Measurements from ENCODE around the gene DCANP1.

DCANP1 gene

GRCh38 chr5:135441350-135441831 is 5.8 kb downstream of the DCANP1 start:
- no peak for DNase-seq (ENCODE audit: low read depth)

- no peak for DNase-seq (ENCODE audit: low read depth)
These were observed 6.2 kb downstream of the DCANP1 start for GRCh38 chr5:135440916-135441315.

- DNase-seq (ENCODE audit: low read depth) = no peak
These were observed 7.6 kb downstream of the DCANP1 start for GRCh38 chr5:135439231-135440205.

DNA sequence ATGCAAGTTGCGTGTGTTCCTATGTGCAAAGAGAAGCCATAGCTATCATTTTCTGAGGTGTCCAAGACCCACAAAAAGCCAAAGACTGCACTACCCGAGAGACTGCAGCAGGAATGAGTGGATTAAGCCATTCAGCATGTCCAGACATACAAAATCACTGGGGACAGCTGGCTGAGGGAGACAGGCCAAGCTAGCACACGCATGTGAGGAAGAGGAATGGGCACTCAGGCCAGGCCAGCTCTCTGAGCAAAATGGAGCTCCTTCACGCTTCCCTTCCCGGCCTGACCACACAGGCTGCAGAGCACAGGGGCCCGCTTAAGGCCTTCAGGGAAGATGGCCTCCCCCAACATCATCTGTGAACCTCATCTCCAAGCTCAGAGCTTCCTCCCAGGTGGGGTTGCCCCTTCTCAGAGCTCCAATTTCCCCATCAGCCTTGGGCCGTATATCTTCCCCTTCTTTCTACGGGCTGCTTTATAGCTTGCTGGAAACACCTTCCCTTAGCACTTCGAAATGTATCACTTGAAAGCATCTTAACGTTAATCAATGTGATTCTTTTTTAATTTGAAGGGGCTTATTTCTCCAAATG is 8.4 kb downstream of the DCANP1 start:
- DNase-seq (ENCODE audit: low read depth) = no peak

DNA sequence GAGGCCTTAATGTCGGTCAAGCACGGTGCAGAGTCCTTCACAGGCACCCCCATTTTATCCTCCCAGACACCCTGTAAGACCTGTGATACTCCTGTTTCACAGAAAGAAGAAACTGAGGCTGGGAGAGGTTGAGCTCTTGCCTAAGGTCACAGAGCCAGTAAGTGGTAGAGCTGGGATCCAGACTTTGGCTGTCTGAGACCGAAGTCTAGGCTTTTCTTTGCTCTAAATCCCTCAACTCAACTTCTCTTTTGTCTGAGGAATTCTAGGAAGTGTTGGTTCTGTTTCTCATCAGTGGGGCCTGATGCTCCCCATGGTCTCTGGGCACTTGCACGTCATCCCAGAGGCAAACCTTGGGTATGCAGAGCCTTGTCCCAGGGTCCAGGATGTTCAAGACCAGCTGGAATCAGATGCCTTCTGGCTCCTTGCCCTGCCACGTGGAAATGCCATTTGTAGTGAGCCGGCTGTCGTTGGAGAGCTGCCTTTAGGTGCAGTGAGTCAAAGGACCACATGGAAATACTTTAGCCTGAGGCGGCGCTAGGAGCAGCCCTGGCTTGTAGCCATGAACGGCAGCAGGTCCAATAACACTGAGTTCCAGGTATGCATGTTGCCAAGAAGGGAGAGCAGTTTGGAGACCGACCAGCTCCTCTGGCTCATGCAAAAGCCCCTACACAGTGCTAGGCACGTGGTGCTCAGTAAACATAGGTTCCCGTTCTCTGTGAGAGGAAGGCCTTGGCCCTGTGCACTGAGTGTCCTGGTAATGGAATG is 9.2 kb downstream of the DCANP1 start:
- peak; percentile 95 for DNase-seq (ENCODE audit: low read depth)

GRCh38 chr5:135437422-135437795 is 9.7 kb downstream of the DCANP1 start:
- DNase-seq (ENCODE audit: low read depth) = no peak

GRCh38 chr5:135436951-135437418 is 10.2 kb downstream of the DCANP1 start:
- DNase-seq (ENCODE audit: low read depth) = no peak

DNA sequence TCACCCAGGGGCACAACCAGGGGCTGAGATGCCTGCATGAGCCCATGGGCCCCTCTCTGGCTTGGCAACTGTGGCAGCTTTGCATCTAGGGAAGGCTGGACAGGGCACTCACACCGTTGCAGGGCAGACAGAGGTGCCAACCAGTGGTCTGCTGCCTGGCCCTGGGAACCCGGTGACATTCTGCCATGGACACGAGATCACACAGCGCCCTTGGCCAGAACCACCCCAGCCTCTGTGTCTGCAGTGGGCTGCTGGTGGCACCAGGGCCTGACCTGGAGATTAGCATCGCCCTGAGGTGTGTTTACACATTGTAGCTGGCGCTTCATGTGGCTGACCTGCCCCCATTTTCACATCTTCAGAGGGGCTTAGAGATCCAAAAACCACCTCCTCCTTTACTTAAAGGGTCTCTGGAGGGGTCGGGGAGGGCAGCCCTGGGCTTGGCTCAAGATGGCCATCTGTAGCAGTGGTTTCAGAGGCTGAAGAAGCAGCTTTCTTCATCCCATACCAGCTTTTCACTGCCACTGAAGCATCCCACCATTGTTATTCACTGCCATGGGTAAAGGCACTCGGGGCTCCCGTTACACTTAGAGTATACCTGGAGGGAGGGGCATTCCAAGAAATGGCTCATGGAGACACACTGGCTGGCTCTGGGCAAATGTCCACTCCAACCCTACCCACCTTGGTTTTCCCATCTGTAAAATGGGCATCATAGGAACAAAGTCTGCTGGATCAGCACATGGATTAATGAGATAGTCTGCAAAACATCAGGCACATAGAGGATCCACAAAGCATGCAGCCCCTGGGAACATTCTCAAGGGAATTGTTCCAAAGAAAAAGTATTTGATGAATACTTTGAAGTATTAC is 11.4 kb downstream of the DCANP1 start:
- DNase-seq (ENCODE audit: low read depth) = no peak

DNA sequence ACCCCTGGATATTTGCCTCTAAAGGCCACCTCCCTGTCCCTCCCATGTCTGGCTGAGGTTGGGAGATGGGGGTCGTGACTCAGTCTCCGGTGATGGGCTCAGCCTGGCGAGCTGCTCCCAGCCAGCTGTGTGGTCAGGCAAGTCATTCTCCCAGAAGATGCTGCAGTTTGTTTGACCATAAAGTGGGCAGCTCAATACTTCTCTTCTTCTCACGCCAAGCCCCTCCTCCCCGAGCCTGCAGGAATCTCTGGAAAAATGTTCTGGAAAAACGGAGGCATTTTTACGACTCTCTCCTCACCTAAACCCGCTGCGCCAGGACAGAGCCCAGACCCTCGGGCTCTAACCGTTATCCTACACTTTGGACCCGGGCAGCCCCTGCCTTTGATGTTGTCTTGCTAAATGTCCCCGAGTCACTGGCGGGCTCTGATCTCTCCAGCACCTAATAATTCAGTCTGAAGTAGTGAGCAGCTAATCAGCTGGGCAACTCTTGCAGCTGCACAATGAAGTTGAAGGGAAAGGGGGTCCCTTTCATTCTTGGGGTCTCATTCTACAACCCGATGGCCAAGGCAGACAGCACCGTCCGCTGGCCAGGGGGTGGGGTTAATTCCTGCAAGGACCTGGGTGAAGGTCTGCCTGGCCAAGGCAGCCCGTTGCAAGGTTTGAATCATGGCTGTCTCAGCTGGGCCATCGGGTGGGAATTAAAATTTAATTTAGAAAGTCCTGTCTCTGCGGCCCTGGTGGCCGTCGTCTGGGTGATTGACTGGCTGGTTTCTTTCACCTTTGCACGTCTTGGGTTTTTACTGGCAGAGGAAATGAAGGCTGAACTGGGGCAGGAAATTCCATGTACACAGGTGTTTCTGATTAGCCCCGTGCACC is 12.3 kb downstream of the DCANP1 start:
- no peak for DNase-seq (ENCODE audit: low read depth)

GRCh38 chr5:135433681-135434426 is 13.3 kb downstream of the DCANP1 start:
- DNase-seq (ENCODE audit: low read depth) = peak; percentile 33

DNA sequence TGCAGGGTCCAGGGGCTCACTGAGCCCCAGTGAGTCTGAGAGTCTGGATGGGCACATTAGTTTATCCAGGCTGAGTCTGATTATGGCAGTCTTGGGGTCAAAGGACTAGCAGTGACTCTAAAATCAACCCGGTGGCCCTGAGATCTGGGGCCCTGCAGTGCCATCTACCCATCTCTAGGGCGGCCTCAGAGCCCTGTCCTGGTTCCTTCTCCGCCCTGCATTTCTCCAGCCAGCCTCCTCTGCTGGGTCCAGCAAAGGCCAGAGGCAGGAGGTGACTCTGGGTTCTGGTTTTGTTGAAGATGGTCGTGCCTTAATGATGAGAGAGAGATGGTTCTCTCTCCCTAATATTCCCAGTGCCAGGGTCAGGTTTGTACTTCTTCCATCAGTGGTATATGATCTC is 15.0 kb downstream of the DCANP1 start:
- no peak for DNase-seq (ENCODE audit: low read depth)

DNA sequence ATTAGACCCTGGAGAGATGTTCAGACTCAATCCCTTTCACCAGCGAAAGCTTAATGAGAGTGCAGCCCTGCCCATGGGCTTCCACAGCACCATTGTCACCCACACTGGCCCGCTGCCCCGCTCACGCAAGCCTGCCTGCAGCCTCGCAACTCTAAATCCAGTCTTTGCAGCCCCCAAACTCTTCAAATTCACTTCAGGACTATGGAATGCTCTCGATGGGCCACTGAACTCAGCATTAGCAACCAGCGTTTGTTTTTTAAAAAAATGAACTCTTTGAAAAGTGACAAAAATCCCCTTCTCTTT is 17.1 kb downstream of the DCANP1 start:
- no peak for DNase-seq (ENCODE audit: low read depth)

- peak; percentile 14 for DNase-seq (ENCODE audit: low read depth)
These were observed 17.6 kb downstream of the DCANP1 start for GRCh38 chr5:135429301-135430134.

GRCh38 chr5:135428586-135428985 is 18.6 kb downstream of the DCANP1 start:
- no peak for DNase-seq (ENCODE audit: low read depth)

GRCh38 chr5:135426102-135427082 is 20.8 kb downstream of the DCANP1 start:
- peak; percentile 65 for DNase-seq (ENCODE audit: low read depth)

- no peak for DNase-seq (ENCODE audit: low read depth)
These were observed 21.5 kb downstream of the DCANP1 start for GRCh38 chr5:135425641-135426040.

GRCh38 chr5:135423846-135424168 is 23.3 kb downstream of the DCANP1 start:
- DNase-seq (ENCODE audit: low read depth) = no peak

Data from iris pigment epithelial cell (primary cell).